ENCODE results near the gene DIRAS1. TPM values are rescaled to one million over a fixed set of nuclear protein-coding genes. Genes with fewer than 3 reads are reported as not detected.
"Not testable (repeated sequence)": the region's sequence is repeated elsewhere in the genome, so short reads cannot be mapped to it uniquely, and the experiment has no call there.

DIRAS1 gene
- total RNA-seq, 1 experiment from 2014 or later, result 7.8 TPM

DNA sequence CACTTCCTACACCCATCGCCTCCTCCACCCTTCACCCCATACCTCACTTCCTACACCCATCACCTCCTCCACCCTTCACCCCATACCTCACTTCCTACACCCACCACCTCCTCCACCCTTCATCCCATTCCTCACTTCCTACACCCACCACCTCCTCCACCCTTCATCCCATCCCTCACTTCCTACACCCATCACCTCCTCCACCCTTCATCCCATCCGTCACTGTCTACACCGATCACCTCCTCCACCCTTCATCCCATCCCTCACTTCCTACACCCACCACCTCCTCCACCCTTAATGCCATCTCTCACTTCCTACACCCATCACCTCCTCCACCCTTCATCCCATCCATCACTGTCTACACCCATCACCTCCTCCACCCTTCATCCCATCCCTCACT, 8.0 kb downstream of the DIRAS1 start:
- not testable (repeated sequence) for H2BK15ac ChIP-seq (ENCODE audit: low read depth, low read length); H4K20me1 ChIP-seq (ENCODE audit: control insufficient read depth, insufficient read depth, insufficient read length); H3K18ac ChIP-seq (ENCODE audit: insufficient read length, low read depth, low read length); H3K4me2 ChIP-seq (ENCODE audit: insufficient read depth, insufficient read length, low read length); H3K4ac ChIP-seq (ENCODE audit: low read depth, low read length); H3K4me1 Mint-ChIP-seq; H4K91ac ChIP-seq (ENCODE audit: insufficient read length, low read depth, low read length); DNase-seq; H3K23ac ChIP-seq (ENCODE audit: insufficient read length, low read depth, low read length); H3K27ac Mint-ChIP-seq; H3K56ac ChIP-seq (ENCODE audit: insufficient read length, low read depth, low read length); H4K8ac ChIP-seq (replicated peaks; ENCODE audit: insufficient read length, low read depth, low read length); H3K27me3 ChIP-seq (ENCODE audit: insufficient read depth, low read length); H4K5ac ChIP-seq (ENCODE audit: insufficient read length, low read depth, low read length); H3K79me1 ChIP-seq (ENCODE audit: insufficient read depth, low read depth, low read length, poor library complexity, severe bottlenecking); H2BK120ac ChIP-seq (ENCODE audit: low read depth, low read length, poor library complexity, severe bottlenecking); H3K4me1 ChIP-seq (ENCODE audit: insufficient read depth, low read length); H3K27ac ChIP-seq (ENCODE audit: insufficient read length, low read depth, low read length); H2BK12ac ChIP-seq (ENCODE audit: insufficient read length, low read depth, low read length); H3K4me3 Mint-ChIP-seq; H2AFZ ChIP-seq (ENCODE audit: low read length); H2AK5ac ChIP-seq (ENCODE audit: insufficient read length, low read length); H3K79me2 ChIP-seq (ENCODE audit: insufficient read depth, low read length); H2BK20ac ChIP-seq (ENCODE audit: low read depth, low read length, poor library complexity, severe bottlenecking); H3T11ph ChIP-seq (ENCODE audit: low read length); H2BK5ac ChIP-seq (ENCODE audit: insufficient read length, low read length); H3K9ac ChIP-seq (ENCODE audit: extremely low read depth, insufficient read length, low read length); H3K9me3 ChIP-seq (ENCODE audit: control insufficient read depth, low read depth, low read length); H3K23me2 ChIP-seq (ENCODE audit: insufficient read length, low read depth, low read length, poor library complexity, severe bottlenecking); H3K14ac ChIP-seq (ENCODE audit: insufficient read depth, low read length)
- peaks cover 14 to 16% (median 14%) of the 10 kb centered on the region in 3 experiments for H3K36me3 Mint-ChIP-seq (ENCODE audit: insufficient read depth in 1 of 3, low read depth in 3 of 3)
- peaks cover 10 to 11% of the 10 kb centered on the region in 2 experiments for H3K9me3 Mint-ChIP-seq
- H3K27me3 Mint-ChIP-seq (ENCODE audit: low read depth), result peaks cover 23% of the 10 kb centered on the region
- 93% methylated on average over 3 of the region's 3 CpGs for WGBS (ENCODE audit: extremely low coverage, insufficient read length, low lambda C conversion rate)

Measured in H9 (cell line).